HepG2 (cell line): ENCODE measurements around the gene GNL3. TPM values are rescaled to one million over a fixed set of nuclear protein-coding genes. Genes with fewer than 3 reads are reported as not detected.
A peak's percentile ranks its signal among the peaks of the same experiment; 100 is the strongest.

Source experiments
- FIP1L1 ChIP-seq: fragments of 200-400 bp; formaldehyde crosslinking; IDR thresholded peaks from 2 replicates; pipeline ENCODE4 v1.6.1; 2018; ENCODE audit warnings: low read depth, mild to moderate bottlenecking, low read length, moderate library complexity, borderline replicate concordance; ENCODE audit not compliant: insufficient read depth
- GATA4 ChIP-seq: sonication (generic); IDR thresholded peaks from 2 replicates; pipeline ENCODE4 v1.6.1; 2016; ENCODE audit warnings: antibody characterized with exemption, low read depth, borderline replicate concordance
- KMT2B ChIP-seq: IDR thresholded peaks from 2 replicates; pipeline ENCODE4 v1.6.1; 2016; ENCODE audit warnings: missing genetic modification reagents, missing compliant biosample characterization
- POLR2AphosphoS5 ChIP-seq: IDR thresholded peaks from 2 replicates; pipeline ENCODE4 v1.6.1; 2012; ENCODE audit warnings: low read depth, low read length
- SETDB1 ChIP-seq: sonication (generic); formaldehyde crosslinking; IDR thresholded peaks from 2 replicates; pipeline ENCODE4 v1.5.1; 2020; ENCODE audit warnings: missing genetic modification reagents, mild to moderate bottlenecking, borderline replicate concordance
- YY1 ChIP-seq: IDR thresholded peaks from 2 replicates; pipeline ENCODE4 v1.6.1; 2011; ENCODE audit warnings: low read length, low read depth, moderate library complexity, mild to moderate bottlenecking; ENCODE audit not compliant: insufficient read depth, insufficient replicate concordance
- ZNF101 ChIP-seq: sonication (generic); formaldehyde crosslinking; IDR thresholded peaks from 2 replicates; pipeline ENCODE4 v1.4.0; 2020; ENCODE audit warnings: mild to moderate bottlenecking, low read depth, missing genetic modification reagents, borderline replicate concordance
- ZNF577 ChIP-seq: sonication (generic); formaldehyde crosslinking; IDR thresholded peaks from 2 replicates; pipeline ENCODE4 v1.4.0; 2020; ENCODE audit warnings: mild to moderate bottlenecking, low read depth, missing genetic modification reagents, borderline replicate concordance
- ZNF749 ChIP-seq: sonication (generic); formaldehyde crosslinking; IDR thresholded peaks from 2 replicates; pipeline ENCODE4 v1.8.0; 2022; ENCODE audit warnings: mild to moderate bottlenecking, missing genetic modification reagents, moderate library complexity, borderline replicate concordance
- polyA plus RNA-seq, 8 experiments: library from polyadenylated mRNA; depleted of rRNA in 3 of 8; stranded (reverse) in 7 of 8; unstranded in 1 of 8; fragments of >200 nt; fragmentation: Illumina TruSeq in 4 of 8; extraction: Trizol in 4 of 8; gene quantifications; 2 replicates each; pipeline versions ENCODE4 v1.2.1 to v1.2.3, GENCODE V29; 2011 to 2016; ENCODE audit warnings: low read depth in 4 of 8, missing spikeins in 1 of 8, mixed read lengths in 1 of 8; ENCODE audit not compliant: insufficient read depth in 1 of 8
- total RNA-seq, 5 experiments: library from RNA; depleted of rRNA; stranded (reverse); fragments of >200 nt; fragmentation: Illumina TruSeq; extraction: Trizol; gene quantifications; 2 replicates each; pipeline ENCODE4 v1.2.3, GENCODE V29; 2016; ENCODE audit warnings: low read depth in 1 of 5
- TF ChIP-seq, protein P1 (sequence below): sonication (generic); formaldehyde crosslinking; IDR thresholded peaks from 2 replicates; pipeline ENCODE4 v1.5.0; 2020; ENCODE audit warnings: mild to moderate bottlenecking, missing genetic modification reagents, borderline replicate concordance
- TF ChIP-seq, protein P2 (sequence below): sonication (generic); formaldehyde crosslinking; IDR thresholded peaks from 2 replicates; pipeline ENCODE4 v1.4.0; 2020; ENCODE audit warnings: missing genetic modification reagents
- TF ChIP-seq, protein P3 (sequence below): sonication (generic); formaldehyde crosslinking; IDR thresholded peaks from 2 replicates; pipeline ENCODE4 v1.4.0; 2020; ENCODE audit warnings: mild to moderate bottlenecking, missing genetic modification reagents, borderline replicate concordance

The GNL3 gene
- total and polyA plus RNA-seq, 2 of the 13 experiments (the other 11 are each of a cell fraction or from before 2014, with no cell fraction given): 129 to 257 TPM

DNA sequence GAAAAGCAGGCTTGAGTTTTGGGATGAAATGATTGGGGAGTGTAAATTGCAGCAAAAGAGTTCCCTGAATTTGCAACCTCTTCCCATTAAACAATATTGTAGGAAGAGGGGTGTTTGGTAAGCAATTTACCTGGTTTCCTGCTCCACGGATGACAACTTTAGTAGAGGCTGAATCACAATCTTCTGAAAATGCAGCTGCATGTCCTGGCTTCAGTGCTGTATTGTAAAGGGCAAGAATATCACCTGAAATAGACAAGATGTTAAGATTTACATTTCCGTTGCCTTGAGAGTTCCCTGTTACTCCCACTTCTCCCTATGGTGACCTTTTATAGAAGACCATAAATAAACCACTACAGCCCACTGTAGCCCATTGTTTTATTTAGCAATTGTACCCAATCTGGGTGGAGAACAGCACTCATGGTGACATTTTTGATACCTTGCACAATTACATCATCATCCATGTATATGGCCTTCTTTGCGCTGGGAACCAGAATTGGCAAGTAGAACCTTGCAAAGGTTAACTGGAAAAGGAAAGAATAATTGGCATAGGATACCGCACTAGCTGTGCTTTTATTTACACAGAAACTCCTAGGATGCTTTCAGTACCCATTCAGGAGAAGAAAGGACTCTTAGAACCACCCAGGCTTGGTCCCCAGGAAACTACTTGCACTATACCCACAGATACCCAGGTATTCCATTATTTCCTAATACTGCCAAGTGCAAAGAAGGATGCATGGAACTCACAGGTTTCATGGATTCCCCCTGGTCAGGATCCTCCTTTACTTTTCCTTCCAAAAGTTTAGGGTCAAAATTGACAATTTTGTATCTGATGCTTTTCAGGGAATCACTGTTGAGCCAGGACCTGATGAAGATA, 10.2 kb downstream of the GNL3 start (continued):
- TF ChIP-seq, protein P1, sequence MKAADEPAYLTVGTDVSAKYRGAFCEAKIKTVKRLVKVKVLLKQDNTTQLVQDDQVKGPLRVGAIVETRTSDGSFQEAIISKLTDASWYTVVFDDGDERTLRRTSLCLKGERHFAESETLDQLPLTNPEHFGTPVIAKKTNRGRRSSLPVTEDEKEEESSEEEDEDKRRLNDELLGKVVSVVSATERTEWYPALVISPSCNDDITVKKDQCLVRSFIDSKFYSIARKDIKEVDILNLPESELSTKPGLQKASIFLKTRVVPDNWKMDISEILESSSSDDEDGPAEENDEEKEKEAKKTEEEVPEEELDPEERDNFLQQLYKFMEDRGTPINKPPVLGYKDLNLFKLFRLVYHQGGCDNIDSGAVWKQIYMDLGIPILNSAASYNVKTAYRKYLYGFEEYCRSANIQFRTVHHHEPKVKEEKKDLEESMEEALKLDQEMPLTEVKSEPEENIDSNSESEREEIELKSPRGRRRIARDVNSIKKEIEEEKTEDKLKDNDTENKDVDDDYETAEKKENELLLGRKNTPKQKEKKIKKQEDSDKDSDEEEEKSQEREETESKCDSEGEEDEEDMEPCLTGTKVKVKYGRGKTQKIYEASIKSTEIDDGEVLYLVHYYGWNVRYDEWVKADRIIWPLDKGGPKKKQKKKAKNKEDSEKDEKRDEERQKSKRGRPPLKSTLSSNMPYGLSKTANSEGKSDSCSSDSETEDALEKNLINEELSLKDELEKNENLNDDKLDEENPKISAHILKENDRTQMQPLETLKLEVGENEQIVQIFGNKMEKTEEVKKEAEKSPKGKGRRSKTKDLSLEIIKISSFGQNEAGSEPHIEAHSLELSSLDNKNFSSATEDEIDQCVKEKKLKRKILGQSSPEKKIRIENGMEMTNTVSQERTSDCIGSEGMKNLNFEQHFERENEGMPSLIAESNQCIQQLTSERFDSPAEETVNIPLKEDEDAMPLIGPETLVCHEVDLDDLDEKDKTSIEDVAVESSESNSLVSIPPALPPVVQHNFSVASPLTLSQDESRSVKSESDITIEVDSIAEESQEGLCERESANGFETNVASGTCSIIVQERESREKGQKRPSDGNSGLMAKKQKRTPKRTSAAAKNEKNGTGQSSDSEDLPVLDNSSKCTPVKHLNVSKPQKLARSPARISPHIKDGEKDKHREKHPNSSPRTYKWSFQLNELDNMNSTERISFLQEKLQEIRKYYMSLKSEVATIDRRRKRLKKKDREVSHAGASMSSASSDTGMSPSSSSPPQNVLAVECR (CRISPR knock-in tag): no peak
- TF ChIP-seq KMT2B (CRISPR knock-in tag) (no peak), FIP1L1 (no peak), ZNF101 (no peak), YY1 (no peak), SETDB1 (CRISPR knock-in tag) (no peak), POLR2AphosphoS5 (peak; percentile 44; the same call in 1 of the 2 replicates), ZNF749 (CRISPR knock-in tag) (no peak), GATA4 (no peak), ZNF577 (no peak)
- TF ChIP-seq, protein P2, sequence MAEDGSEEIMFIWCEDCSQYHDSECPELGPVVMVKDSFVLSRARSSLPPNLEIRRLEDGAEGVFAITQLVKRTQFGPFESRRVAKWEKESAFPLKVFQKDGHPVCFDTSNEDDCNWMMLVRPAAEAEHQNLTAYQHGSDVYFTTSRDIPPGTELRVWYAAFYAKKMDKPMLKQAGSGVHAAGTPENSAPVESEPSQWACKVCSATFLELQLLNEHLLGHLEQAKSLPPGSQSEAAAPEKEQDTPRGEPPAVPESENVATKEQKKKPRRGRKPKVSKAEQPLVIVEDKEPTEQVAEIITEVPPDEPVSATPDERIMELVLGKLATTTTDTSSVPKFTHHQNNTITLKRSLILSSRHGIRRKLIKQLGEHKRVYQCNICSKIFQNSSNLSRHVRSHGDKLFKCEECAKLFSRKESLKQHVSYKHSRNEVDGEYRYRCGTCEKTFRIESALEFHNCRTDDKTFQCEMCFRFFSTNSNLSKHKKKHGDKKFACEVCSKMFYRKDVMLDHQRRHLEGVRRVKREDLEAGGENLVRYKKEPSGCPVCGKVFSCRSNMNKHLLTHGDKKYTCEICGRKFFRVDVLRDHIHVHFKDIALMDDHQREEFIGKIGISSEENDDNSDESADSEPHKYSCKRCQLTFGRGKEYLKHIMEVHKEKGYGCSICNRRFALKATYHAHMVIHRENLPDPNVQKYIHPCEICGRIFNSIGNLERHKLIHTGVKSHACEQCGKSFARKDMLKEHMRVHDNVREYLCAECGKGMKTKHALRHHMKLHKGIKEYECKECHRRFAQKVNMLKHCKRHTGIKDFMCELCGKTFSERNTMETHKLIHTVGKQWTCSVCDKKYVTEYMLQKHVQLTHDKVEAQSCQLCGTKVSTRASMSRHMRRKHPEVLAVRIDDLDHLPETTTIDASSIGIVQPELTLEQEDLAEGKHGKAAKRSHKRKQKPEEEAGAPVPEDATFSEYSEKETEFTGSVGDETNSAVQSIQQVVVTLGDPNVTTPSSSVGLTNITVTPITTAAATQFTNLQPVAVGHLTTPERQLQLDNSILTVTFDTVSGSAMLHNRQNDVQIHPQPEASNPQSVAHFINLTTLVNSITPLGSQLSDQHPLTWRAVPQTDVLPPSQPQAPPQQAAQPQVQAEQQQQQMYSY (CRISPR knock-in tag): no peak
- TF ChIP-seq, protein P3, sequence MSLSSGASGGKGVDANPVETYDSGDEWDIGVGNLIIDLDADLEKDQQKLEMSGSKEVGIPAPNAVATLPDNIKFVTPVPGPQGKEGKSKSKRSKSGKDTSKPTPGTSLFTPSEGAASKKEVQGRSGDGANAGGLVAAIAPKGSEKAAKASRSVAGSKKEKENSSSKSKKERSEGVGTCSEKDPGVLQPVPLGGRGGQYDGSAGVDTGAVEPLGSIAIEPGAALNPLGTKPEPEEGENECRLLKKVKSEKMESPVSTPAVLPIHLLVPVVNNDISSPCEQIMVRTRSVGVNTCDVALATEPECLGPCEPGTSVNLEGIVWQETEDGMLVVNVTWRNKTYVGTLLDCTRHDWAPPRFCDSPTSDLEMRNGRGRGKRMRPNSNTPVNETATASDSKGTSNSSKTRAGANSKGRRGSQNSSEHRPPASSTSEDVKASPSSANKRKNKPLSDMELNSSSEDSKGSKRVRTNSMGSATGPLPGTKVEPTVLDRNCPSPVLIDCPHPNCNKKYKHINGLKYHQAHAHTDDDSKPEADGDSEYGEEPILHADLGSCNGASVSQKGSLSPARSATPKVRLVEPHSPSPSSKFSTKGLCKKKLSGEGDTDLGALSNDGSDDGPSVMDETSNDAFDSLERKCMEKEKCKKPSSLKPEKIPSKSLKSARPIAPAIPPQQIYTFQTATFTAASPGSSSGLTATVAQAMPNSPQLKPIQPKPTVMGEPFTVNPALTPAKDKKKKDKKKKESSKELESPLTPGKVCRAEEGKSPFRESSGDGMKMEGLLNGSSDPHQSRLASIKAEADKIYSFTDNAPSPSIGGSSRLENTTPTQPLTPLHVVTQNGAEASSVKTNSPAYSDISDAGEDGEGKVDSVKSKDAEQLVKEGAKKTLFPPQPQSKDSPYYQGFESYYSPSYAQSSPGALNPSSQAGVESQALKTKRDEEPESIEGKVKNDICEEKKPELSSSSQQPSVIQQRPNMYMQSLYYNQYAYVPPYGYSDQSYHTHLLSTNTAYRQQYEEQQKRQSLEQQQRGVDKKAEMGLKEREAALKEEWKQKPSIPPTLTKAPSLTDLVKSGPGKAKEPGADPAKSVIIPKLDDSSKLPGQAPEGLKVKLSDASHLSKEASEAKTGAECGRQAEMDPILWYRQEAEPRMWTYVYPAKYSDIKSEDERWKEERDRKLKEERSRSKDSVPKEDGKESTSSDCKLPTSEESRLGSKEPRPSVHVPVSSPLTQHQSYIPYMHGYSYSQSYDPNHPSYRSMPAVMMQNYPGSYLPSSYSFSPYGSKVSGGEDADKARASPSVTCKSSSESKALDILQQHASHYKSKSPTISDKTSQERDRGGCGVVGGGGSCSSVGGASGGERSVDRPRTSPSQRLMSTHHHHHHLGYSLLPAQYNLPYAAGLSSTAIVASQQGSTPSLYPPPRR (CRISPR knock-in tag): no peak
